B cell (primary cell): Measurements from ENCODE around the gene DGKZ. TPM values are rescaled to one million over a fixed set of nuclear protein-coding genes. Genes with fewer than 3 reads are reported as not detected.

ENCODE experiments used
- ATAC-seq: fragments of 200-7000 bp; cut with Tn5 transposase; one replicate; pipeline ENCODE4 v1.10.0; 2021; ENCODE audit warnings: low read depth, mild to moderate bottlenecking, moderate number of reproducible peaks, moderate library complexity
- CTCF ChIA-PET: fragments of 350-600 bp; sonication (Branson Sonifier 250); formaldehyde crosslinking; loops from one replicate; lab custom pipeline; 2021; ENCODE audit warnings: antibody characterized with exemption, inconsistent platforms; lab: Charles Lee
- POLR2A ChIA-PET: fragments of 350-600 bp; sonication (Branson Sonifier 250); formaldehyde crosslinking; loops from one replicate; lab custom pipeline; 2021; ENCODE audit warnings: antibody characterized with exemption; lab: Charles Lee
- DNase-seq: peaks from one replicate; pipeline ENCODE4 v3.0.0; 2013
- H2AFZ ChIP-seq: 2 replicates; pipeline ENCODE4 v1.6.1; 2012; ENCODE audit warnings: mild to moderate bottlenecking, low read depth, low read length; ENCODE audit not compliant: insufficient read depth, poor library complexity, severe bottlenecking
- H3K27ac ChIP-seq, 2 donors: 1 replicate in 1 of 2; 2 replicates in 1 of 2; pipeline ENCODE4 v1.5.1; 2012 to 2013; ENCODE audit warnings: low read length in 2 of 2, mild to moderate bottlenecking in 2 of 2, moderate library complexity in 1 of 2
- H3K27me3 ChIP-seq, 4 experiments: fragments of 200-600 bp in 1 of 4; sonication (generic) in 1 of 4; replicated peaks in 1 of 4; 1 replicate in 2 of 4; 2 replicates in 2 of 4; pipeline versions ENCODE4 v1.6.1 to v1.7.0; 2013 to 2016; ENCODE audit warnings: low read length in 3 of 4, mild to moderate bottlenecking in 2 of 4, mixed read lengths in 1 of 4, moderate library complexity in 1 of 4; ENCODE audit not compliant: insufficient read depth in 4 of 4, control insufficient read depth in 3 of 4; ENCODE audit errors: control extremely low read depth in 1 of 4
- H3K36me3 ChIP-seq, 2 experiments: replicated peaks in 1 of 2; 1 replicate in 1 of 2; 2 replicates in 1 of 2; pipeline versions ENCODE4 v1.6.1 to v1.7.1; 2013; ENCODE audit warnings: low read length in 1 of 2; ENCODE audit not compliant: insufficient read depth in 2 of 2, control insufficient read depth in 1 of 2; ENCODE audit errors: control extremely low read depth in 1 of 2, extremely low read depth in 1 of 2
- H3K4me1 ChIP-seq, 2 donors: fragments of 200-600 bp in 1 of 2; sonication (generic) in 1 of 2; 1 replicate in 1 of 2; 2 replicates in 1 of 2; pipeline versions ENCODE4 v1.5.1 to v1.6.1; 2013 to 2017; ENCODE audit warnings: low read length in 2 of 2; ENCODE audit not compliant: control insufficient read depth in 2 of 2, insufficient read depth in 2 of 2
- H3K4me2 ChIP-seq: replicated peaks from 2 replicates; pipeline ENCODE3; 2012; ENCODE audit warnings: mild to moderate bottlenecking, low read depth, low read length; ENCODE audit not compliant: poor library complexity, severe bottlenecking
- H3K4me3 ChIP-seq, 5 experiments: fragments of 200-600 bp in 1 of 5; sonication (generic) in 1 of 5; 1 replicate in 3 of 5; 2 replicates in 2 of 5; pipeline versions ENCODE4 v1.5.1 to v1.7.0; 2011 to 2016; ENCODE audit warnings: low read length in 4 of 5, mild to moderate bottlenecking in 4 of 5, low read depth in 2 of 5, control low read depth in 1 of 5, moderate library complexity in 1 of 5; ENCODE audit not compliant: insufficient read depth in 1 of 5; ENCODE audit errors: control extremely low read depth in 1 of 5, extremely low read depth in 1 of 5
- H3K79me2 ChIP-seq: fragments of 200-600 bp; sonication (generic); one replicate; pipeline ENCODE4 v1.6.0; 2016; ENCODE audit warnings: low read length; ENCODE audit not compliant: control insufficient read depth, insufficient read depth
- H3K9ac ChIP-seq: fragments of 200-600 bp; sonication (generic); 2 replicates; pipeline ENCODE4 v1.6.1; 2017; ENCODE audit warnings: mild to moderate bottlenecking, low read length, moderate library complexity
- H3K9me3 ChIP-seq, 3 donors: one replicate each; pipeline versions ENCODE4 v1.6.1 to v1.7.1; 2013; ENCODE audit warnings: low read length in 2 of 3; ENCODE audit not compliant: control insufficient read depth in 2 of 3, insufficient read depth in 1 of 3; ENCODE audit errors: control extremely low read depth in 1 of 3
- H4K20me1 ChIP-seq: 2 replicates; pipeline ENCODE4 v1.6.0; 2012; ENCODE audit warnings: mild to moderate bottlenecking, low read length; ENCODE audit not compliant: insufficient read depth, control insufficient read depth, poor library complexity, severe bottlenecking
- H3K27ac Mint-ChIP-seq: one replicate; pipeline ENCODE4 v1.8.0; 2021; ENCODE audit warnings: mixed read lengths
- H3K27me3 Mint-ChIP-seq: one replicate; pipeline ENCODE4 v1.8.0; 2021; ENCODE audit warnings: mixed read lengths
- H3K4me1 Mint-ChIP-seq: one replicate; pipeline ENCODE4 v1.8.0; 2021; ENCODE audit warnings: mixed read lengths
- H3K4me3 Mint-ChIP-seq: one replicate; pipeline ENCODE4 v1.8.0; 2021; ENCODE audit warnings: mixed read lengths
- H3K9me3 Mint-ChIP-seq: one replicate; pipeline ENCODE4 v1.8.0; 2022; ENCODE audit warnings: mixed read lengths; ENCODE audit not compliant: insufficient read depth
- CTCF ChIP-seq: fragments of 200-600 bp; IDR thresholded peaks from one replicate; pipeline ENCODE4 v1.8.0; 2022; ENCODE audit warnings: antibody characterized with exemption, mild to moderate bottlenecking
- EZH2 ChIP-seq: IDR thresholded peaks from 2 replicates; pipeline ENCODE4 v1.6.1; 2012; ENCODE audit warnings: borderline replicate concordance, low read depth, mild to moderate bottlenecking, moderate library complexity, low read length; ENCODE audit not compliant: insufficient read depth, poor library complexity, severe bottlenecking
- WGBS: methylation state at CpG from one replicate; pipeline ENCODE4 v1.1.5; 2013; ENCODE audit warnings: missing lambda C conversion rate; ENCODE audit not compliant: insufficient coverage; 5-methylcytosine and 5-hydroxymethylcytosine counted together
- intact Hi-C: fragments of 100-400 bp; cut with micrococcal nuclease; formaldehyde crosslinking; loops from one replicate; pipeline ENCODE4 v1.10.0; 2022
- polyA plus RNA-seq: library from polyadenylated mRNA; depleted of rRNA; stranded (reverse); fragments of >200 nt; gene quantifications from 2 replicates; pipeline ENCODE4 v1.2.3, GENCODE V29; 2012
- total RNA-seq, 2 donors: library from RNA; stranded (reverse); fragments of 120-200 nt in 1 of 2; gene quantifications; 1 replicate in 1 of 2; 2 replicates in 1 of 2; pipeline versions ENCODE4 v1.2.3 to v1.2.4, GENCODE V29; 2013 to 2022

The DGKZ gene
- total and polyA plus RNA-seq, 2 donors (not counting 1 experiment from before 2014, with no cell fraction given): 56.6 to 79.5 TPM

GRCh38 chr11:46351148-46351547, 3.9 kb downstream of the DGKZ start:
- Histone ChIP-seq H2AFZ (no peak overlapping the region), H3K4me2 (no peak overlapping the region), H3K27ac (no peak overlapping the region), H3K27me3 (no peaks in the 10 kb centered on the region), H3K4me3 (no peak overlapping the region), H3K79me2 (peaks cover 81% of the 10 kb centered on the region), H3K36me3 (peaks cover 0 to 2% of the 10 kb centered on the region in 2 experiments), H3K4me1 (peaks cover 23 to 36% of the 10 kb centered on the region in 2 donors), H4K20me1 (peaks cover 64% of the 10 kb centered on the region), H3K9ac (no peak overlapping the region), H3K9me3 (no peaks in the 10 kb centered on the region)
- Mint-ChIP-seq H3K27ac (no peak overlapping the region), H3K9me3 (no peaks in the 10 kb centered on the region), H3K27me3 (no peaks in the 10 kb centered on the region), H3K4me3 (no peak overlapping the region), H3K4me1 (peaks cover 41% of the 10 kb centered on the region)
- POLR2A ChIA-PET: interaction anchor here (0.5 kb wide), 1 partner anchor 265 kb away, joined by 6 read pairs; no protein-coding TSS in a partner anchor
- CTCF ChIA-PET: interaction anchor here (1.0 to 3.7 kb wide), 3 partner anchors 11 to 42 kb away, joined by 3 to 18 read pairs (median 3); no protein-coding TSS in a partner anchor
- no peak for TF ChIP-seq CTCF
- no peak for TF ChIP-seq EZH2
- whole genome bisulfite sequencing: 94% methylated on average over 8 of the region's 8 CpGs
- no peak for DNase-seq
- intact Hi-C loops: no loop called here
- no peak for ATAC-seq

DNA sequence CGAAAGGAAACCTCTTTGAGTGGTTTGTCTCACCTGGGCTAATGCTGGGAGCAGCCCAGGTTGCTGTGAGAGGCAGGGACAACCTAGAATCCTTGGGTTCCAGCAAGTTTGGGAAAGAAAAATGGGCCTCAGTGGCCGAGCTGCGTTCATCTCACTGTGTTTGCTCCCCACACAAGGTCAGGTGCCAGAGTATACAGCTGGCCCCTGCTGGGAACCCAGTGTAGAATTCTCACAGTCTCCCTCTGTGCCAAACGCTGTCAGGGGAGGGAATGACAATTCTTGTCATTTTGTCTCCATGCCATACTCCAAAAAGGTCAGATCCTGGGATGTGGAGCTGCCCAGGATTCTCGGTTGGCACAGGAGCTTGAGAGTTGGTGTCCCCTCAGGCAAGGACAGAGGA, 4.3 kb downstream of the DGKZ start:
- no peak for DNase-seq
- POLR2A ChIA-PET: no interaction called here
- H3K27me3 ChIP-seq: no peaks in the 10 kb centered on the region
- no peaks in the 10 kb centered on the region for H3K9me3 ChIP-seq
- no peak overlapping the region for H3K4me3 ChIP-seq
- WGBS: 100% methylated on average over 4 of the region's 5 CpGs
- H3K27ac ChIP-seq: no peak overlapping the region
- Mint-ChIP-seq H3K4me3 (no peak overlapping the region), H3K4me1 (peaks cover 36% of the 10 kb centered on the region), H3K9me3 (no peaks in the 10 kb centered on the region), H3K27me3 (no peaks in the 10 kb centered on the region), H3K27ac (no peak overlapping the region)
- peaks cover 69% of the 10 kb centered on the region for H4K20me1 ChIP-seq
- H2AFZ ChIP-seq: no peak overlapping the region
- peaks cover 18 to 31% of the 10 kb centered on the region in 2 donors for H3K4me1 ChIP-seq
- H3K79me2 ChIP-seq: peaks cover 81% of the 10 kb centered on the region
- intact Hi-C loops: no loop called here
- no peak overlapping the region for H3K9ac ChIP-seq
- CTCF ChIA-PET: interaction anchor here (1.6 to 3.7 kb wide), 2 partner anchors 11 to 16 kb away, joined by 3 to 18 read pairs; no protein-coding TSS in a partner anchor
- H3K36me3 ChIP-seq: peaks cover 0 to 2% of the 10 kb centered on the region in 2 experiments
- H3K4me2 ChIP-seq: no peak overlapping the region
- no peak for ATAC-seq
- no peak for TF ChIP-seq EZH2
- TF ChIP-seq CTCF: no peak
